ENCODE data around the gene C3orf70. TPM values are rescaled to one million over a fixed set of nuclear protein-coding genes. Genes with fewer than 3 reads are reported as not detected.
A peak's percentile ranks its signal among the peaks of the same experiment; 100 is the strongest.

Gene C3orf70, protein sequence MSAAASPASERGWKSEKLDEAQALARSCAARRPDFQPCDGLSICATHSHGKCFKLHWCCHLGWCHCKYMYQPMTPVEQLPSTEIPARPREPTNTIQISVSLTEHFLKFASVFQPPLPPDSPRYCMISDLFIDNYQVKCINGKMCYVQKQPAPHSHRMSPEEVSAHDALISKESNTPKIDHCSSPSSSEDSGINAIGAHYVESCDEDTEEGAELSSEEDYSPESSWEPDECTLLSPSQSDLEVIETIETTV
- 1 to 10 TPM in 3 of 4 donors, under 1 TPM in 1; 0.67 to 5.1 (median 2.9) TPM for polyA plus RNA-seq
- long read RNA-seq, donor 1, result 0 reads
- long read RNA-seq, donor 2, full-length matches to known transcripts, result 1 of 1 reads
- long read RNA-seq, donor 2, partial matches to known transcripts, result 0 of 1 reads
- long read RNA-seq, donor 2, other reads (novel, unspliced or antisense), result 0 of 1 reads
- long read RNA-seq, donor 3, full-length matches to known transcripts, result 5 of 5 reads
- long read RNA-seq, donor 3, partial matches to known transcripts, result 0 of 5 reads
- long read RNA-seq, donor 3, other reads (novel, unspliced or antisense), result 0 of 5 reads
- long read RNA-seq, donor 4, result 0 reads
- long read RNA-seq, donor 5, result 0 reads
- long read RNA-seq, donor 6, full-length matches to known transcripts, result 2 of 2 reads
- long read RNA-seq, donor 6, partial matches to known transcripts, result 0 of 2 reads
- long read RNA-seq, donor 6, other reads (novel, unspliced or antisense), result 0 of 2 reads
- long read RNA-seq, donor 7, result 0 reads
- long read RNA-seq, donor 8, result 0 reads
- long read RNA-seq, donor 9, full-length matches to known transcripts, result 2 of 2 reads
- long read RNA-seq, donor 9, partial matches to known transcripts, result 0 of 2 reads
- long read RNA-seq, donor 9, other reads (novel, unspliced or antisense), result 0 of 2 reads
- long read RNA-seq, donor 10, full-length matches to known transcripts, result 7 of 7 reads
- long read RNA-seq, donor 10, partial matches to known transcripts, result 0 of 7 reads
- long read RNA-seq, donor 10, other reads (novel, unspliced or antisense), result 0 of 7 reads

DNA sequence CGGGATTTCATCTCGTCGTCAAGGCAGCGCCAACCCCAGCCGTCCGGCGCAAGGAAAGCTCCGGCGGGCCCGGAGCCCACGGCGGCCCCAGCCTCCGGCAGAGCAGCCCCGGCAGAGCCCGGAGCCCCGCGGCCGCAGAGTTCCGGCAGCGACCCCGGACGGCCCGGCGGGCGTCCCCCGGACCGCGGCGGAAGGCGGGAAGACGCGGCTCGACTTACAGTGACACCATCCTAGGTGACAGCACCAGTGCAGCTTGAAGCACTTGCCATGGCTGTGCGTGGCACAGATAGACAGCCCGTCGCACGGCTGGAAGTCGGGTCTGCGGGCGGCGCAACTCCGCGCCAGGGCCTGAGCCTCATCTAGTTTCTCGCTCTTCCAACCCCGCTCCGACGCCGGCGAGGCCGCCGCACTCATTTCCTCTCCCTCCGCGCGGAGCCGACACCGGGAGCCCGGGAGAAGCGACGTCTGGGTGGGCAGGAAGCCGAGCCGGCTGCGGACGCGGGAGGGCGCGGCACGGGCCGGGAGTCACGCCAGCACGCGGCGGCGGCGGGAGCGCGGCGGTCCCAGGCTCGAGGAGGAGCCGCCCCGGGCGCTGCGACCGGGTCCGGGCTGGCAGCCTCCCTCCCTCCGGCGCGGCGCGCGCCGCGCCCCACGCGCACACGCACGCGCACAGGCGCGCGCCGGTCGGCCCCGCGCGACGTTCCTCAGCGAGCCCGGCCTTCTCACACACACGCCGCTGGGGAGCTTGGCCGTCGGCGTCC is at the start of gene C3orf70:
TSS of gene C3orf70 (minus strand) at position 651 of the 761 bp plus-strand sequence. CDS start at position 414, 237 bp downstream.
- FAIRE-seq, result no peak
- no peaks in the 10 kb centered on the region for H3K36me3 ChIP-seq (ENCODE audit: control insufficient read depth in 3 of 3, insufficient read depth in 2 of 3, low read depth in 1 of 3, low read length in 3 of 3)

DNA sequence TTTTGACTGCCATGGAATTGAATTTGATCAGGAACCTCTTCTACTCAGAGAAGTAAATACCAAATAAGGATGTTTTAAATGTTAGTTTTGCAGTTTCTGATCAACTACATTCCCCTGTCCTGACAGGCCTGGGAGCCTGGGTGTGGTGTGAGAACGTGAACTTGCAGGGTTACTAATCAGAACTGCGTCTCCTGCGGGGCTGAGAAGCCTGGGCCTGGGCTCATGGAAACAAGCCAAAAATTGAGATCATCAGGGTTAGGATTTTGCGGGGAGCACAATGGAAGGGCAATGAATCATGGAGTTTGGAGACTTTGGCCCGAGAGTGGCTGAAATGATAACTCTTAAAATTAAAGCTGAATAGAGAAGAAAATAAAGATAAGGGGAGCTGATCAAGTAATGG is 47.8 kb upstream of the C3orf70 start:
- Histone ChIP-seq H3K9me3 (ENCODE audit: control insufficient read depth in 2 of 2, insufficient read depth in 1 of 2, low read depth in 1 of 2, low read length in 1 of 2) (no peaks in the 10 kb centered on the region), H3K4me3 (ENCODE audit: low read depth in 1 of 3, low read length in 3 of 3) (no peak overlapping the region), H3K4me1 (ENCODE audit: control insufficient read depth in 3 of 3, insufficient read depth in 2 of 3, low read depth in 1 of 3, low read length in 2 of 3) (no peaks in the 10 kb centered on the region), H3K36me3 (ENCODE audit: control insufficient read depth in 3 of 3, insufficient read depth in 2 of 3, low read depth in 1 of 3, low read length in 3 of 3) (peaks cover 3 to 26% (median 11%) of the 10 kb centered on the region in 3 donors), H3K27ac (ENCODE audit: low read depth in 1 of 3, low read length in 2 of 3) (no peak overlapping the region), H3K27me3 (ENCODE audit: control insufficient read depth in 3 of 3, insufficient read depth in 3 of 3, low read length in 3 of 3) (no peaks in the 10 kb centered on the region)
- WGBS, 3 donors, result 18 to 52% (median 47%) methylated on average over 5 of the region's 5 CpGs
- DNase-seq (no peak), FAIRE-seq (no peak)

More for the DNA sequence above, at the start of gene C3orf70:
- peak within 1 kb of the TSS; percentile 73 to 92 (median 82) for H3K27ac ChIP-seq (ENCODE audit: low read depth in 1 of 3, low read length in 2 of 3)
- peaks cover 0 to 3% (median 0%) of the 10 kb centered on the region in 3 donors for H3K4me1 ChIP-seq (ENCODE audit: control insufficient read depth in 3 of 3, insufficient read depth in 2 of 3, low read depth in 1 of 3, low read length in 2 of 3)
- no peaks in the 10 kb centered on the region for H3K9me3 ChIP-seq (ENCODE audit: control insufficient read depth in 2 of 2, insufficient read depth in 1 of 2, low read depth in 1 of 2, low read length in 1 of 2)
- peak within 1 kb of the TSS; percentile 53 to 83 (median 64) for H3K4me3 ChIP-seq (ENCODE audit: low read depth in 1 of 3, low read length in 3 of 3)
- peaks cover 0 to 6% (median 0%) of the 10 kb centered on the region in 3 donors for H3K27me3 ChIP-seq (ENCODE audit: control insufficient read depth in 3 of 3, insufficient read depth in 3 of 3, low read length in 3 of 3)
- 0 to 1% (median 1%) methylated on average over 65 to 113 of the region's 113 CpGs for WGBS, 3 donors
- peak; percentile 67 to 88 for DNase-seq

DNA sequence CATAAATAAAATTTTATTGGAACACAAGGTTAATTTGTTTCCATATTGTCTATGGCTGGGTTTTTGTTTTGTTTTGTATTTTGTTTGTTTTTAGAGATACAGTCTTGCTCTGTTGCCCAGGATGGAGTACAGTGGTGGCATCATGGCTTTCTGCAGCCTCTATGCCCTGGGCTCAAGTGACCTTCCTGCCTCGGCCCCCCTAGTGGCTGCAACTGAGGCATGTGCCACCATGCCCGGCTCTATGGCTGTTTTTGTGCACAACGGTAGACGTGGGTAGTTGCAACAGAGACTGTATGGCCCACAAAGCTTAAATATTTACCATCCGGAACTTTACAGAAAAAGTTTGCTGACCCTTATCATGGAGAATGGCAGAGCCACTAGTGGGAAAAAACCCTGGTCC is 46.8 kb upstream of the C3orf70 start:
- no peaks in the 10 kb centered on the region for H3K9me3 ChIP-seq (ENCODE audit: control insufficient read depth in 2 of 2, insufficient read depth in 1 of 2, low read depth in 1 of 2, low read length in 1 of 2)
- 91 to 96% (median 92%) methylated on average over 5 of the region's 5 CpGs for WGBS, 3 donors
- H3K4me1 ChIP-seq (ENCODE audit: control insufficient read depth in 3 of 3, insufficient read depth in 2 of 3, low read depth in 1 of 3, low read length in 2 of 3), result no peaks in the 10 kb centered on the region
- no peaks in the 10 kb centered on the region for H3K27me3 ChIP-seq (ENCODE audit: control insufficient read depth in 3 of 3, insufficient read depth in 3 of 3, low read length in 3 of 3)
- H3K36me3 ChIP-seq (ENCODE audit: control insufficient read depth in 3 of 3, insufficient read depth in 2 of 3, low read depth in 1 of 3, low read length in 3 of 3), result peaks cover 3 to 26% (median 11%) of the 10 kb centered on the region in 3 donors
- no peak overlapping the region for H3K27ac ChIP-seq (ENCODE audit: low read depth in 1 of 3, low read length in 2 of 3)
- DNase-seq (no peak), FAIRE-seq (no peak)
- no peak overlapping the region for H3K4me3 ChIP-seq (ENCODE audit: low read depth in 1 of 3, low read length in 3 of 3)

DNA sequence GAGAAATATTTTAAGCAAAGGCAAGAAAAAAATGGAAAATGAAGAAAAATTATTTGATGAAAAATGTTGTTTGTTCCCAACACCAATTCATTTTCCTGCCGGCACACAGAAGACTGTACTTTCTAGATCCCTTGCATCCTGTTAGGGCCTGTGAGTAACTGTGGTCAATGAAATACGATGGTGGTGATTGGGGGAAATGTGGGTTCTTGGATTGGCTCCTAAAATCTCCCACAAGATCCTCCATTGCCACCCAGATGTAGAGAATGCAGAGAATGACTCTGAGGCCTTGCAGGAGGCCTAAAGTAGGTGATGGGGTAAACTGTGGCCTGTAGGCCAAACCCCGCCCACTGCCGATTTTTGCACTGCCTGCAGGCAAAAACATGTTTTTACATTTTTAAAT is 46.3 kb upstream of the C3orf70 start:
- no peak overlapping the region for H3K27ac ChIP-seq (ENCODE audit: low read depth in 1 of 3, low read length in 2 of 3)
- 96 to 98% (median 97%) methylated on average over 4 of the region's 4 CpGs for WGBS, 3 donors
- H3K9me3 ChIP-seq (ENCODE audit: control insufficient read depth in 2 of 2, insufficient read depth in 1 of 2, low read depth in 1 of 2, low read length in 1 of 2), result no peaks in the 10 kb centered on the region
- H3K4me3 ChIP-seq (ENCODE audit: low read depth in 1 of 3, low read length in 3 of 3), result no peak overlapping the region
- H3K27me3 ChIP-seq (ENCODE audit: control insufficient read depth in 3 of 3, insufficient read depth in 3 of 3, low read length in 3 of 3), result no peaks in the 10 kb centered on the region
- no peak for DNase-seq
- no peaks in the 10 kb centered on the region for H3K4me1 ChIP-seq (ENCODE audit: control insufficient read depth in 3 of 3, insufficient read depth in 2 of 3, low read depth in 1 of 3, low read length in 2 of 3)
- no peak for FAIRE-seq
- peaks cover 3 to 22% (median 8%) of the 10 kb centered on the region in 3 donors for H3K36me3 ChIP-seq (ENCODE audit: control insufficient read depth in 3 of 3, insufficient read depth in 2 of 3, low read depth in 1 of 3, low read length in 3 of 3)

DNA sequence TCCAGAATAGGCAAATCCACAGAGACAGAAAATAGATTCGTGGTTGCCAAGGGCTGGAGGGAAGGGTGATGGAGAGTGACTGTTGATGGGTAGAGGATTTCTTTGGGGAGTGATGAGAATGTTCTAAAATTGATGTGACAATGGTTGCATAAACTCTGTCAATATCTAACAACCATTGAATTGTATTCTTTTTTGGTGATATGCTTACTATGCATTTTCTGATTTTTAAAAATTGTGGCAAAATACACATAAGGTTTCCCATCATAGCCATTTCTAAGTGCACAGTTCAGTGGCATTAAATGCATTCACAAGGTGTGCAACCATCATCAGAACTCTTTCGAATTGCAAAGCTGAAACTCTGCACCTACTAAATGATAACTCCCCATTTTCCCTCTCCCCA is 44.2 kb upstream of the C3orf70 start:
- Histone ChIP-seq H3K9me3 (ENCODE audit: control insufficient read depth in 2 of 2, insufficient read depth in 1 of 2, low read depth in 1 of 2, low read length in 1 of 2) (no peaks in the 10 kb centered on the region), H3K36me3 (ENCODE audit: control insufficient read depth in 3 of 3, insufficient read depth in 2 of 3, low read depth in 1 of 3, low read length in 3 of 3) (peaks cover 3 to 16% (median 10%) of the 10 kb centered on the region in 3 donors), H3K27ac (ENCODE audit: low read depth in 1 of 3, low read length in 2 of 3) (no peak overlapping the region), H3K4me1 (ENCODE audit: control insufficient read depth in 3 of 3, insufficient read depth in 2 of 3, low read depth in 1 of 3, low read length in 2 of 3) (no peaks in the 10 kb centered on the region), H3K27me3 (ENCODE audit: control insufficient read depth in 3 of 3, insufficient read depth in 3 of 3, low read length in 3 of 3) (no peaks in the 10 kb centered on the region), H3K4me3 (ENCODE audit: low read depth in 1 of 3, low read length in 3 of 3) (no peak overlapping the region)
- FAIRE-seq (no peak), DNase-seq (no peak)
- 85 to 95% (median 93%) methylated on average over 2 of the region's 2 CpGs for WGBS, 3 donors

DNA sequence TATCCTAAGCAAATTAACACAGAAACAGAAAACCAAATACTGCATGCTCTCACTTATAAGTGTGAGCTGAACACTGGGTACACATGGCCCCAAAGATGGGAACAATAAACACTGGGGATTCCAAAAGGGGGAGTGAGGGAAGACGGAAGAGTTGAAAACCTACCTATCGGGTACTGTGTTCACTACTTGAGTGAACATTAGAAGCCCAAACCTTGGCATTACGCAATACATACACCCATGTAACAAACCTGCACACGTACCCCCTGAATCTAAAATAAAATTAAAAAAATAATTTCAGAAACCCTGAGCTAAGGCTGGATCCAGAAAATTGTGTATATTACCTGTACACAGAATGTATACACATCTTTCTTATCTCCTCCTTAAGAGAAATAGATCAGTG is 42.8 kb upstream of the C3orf70 start:
- FAIRE-seq (no peak), DNase-seq (no peak)
- Histone ChIP-seq H3K27me3 (ENCODE audit: control insufficient read depth in 3 of 3, insufficient read depth in 3 of 3, low read length in 3 of 3) (no peaks in the 10 kb centered on the region), H3K4me3 (ENCODE audit: low read depth in 1 of 3, low read length in 3 of 3) (no peak overlapping the region), H3K4me1 (ENCODE audit: control insufficient read depth in 3 of 3, insufficient read depth in 2 of 3, low read depth in 1 of 3, low read length in 2 of 3) (no peaks in the 10 kb centered on the region), H3K9me3 (ENCODE audit: control insufficient read depth in 2 of 2, insufficient read depth in 1 of 2, low read depth in 1 of 2, low read length in 1 of 2) (no peaks in the 10 kb centered on the region), H3K36me3 (ENCODE audit: control insufficient read depth in 3 of 3, insufficient read depth in 2 of 3, low read depth in 1 of 3, low read length in 3 of 3) (peaks cover 0 to 10% (median 9%) of the 10 kb centered on the region in 3 donors), H3K27ac (ENCODE audit: low read depth in 1 of 3, low read length in 2 of 3) (no peak overlapping the region)
- WGBS, 3 donors, result 94 to 96% (median 96%) methylated on average over 4 of the region's 4 CpGs

DNA sequence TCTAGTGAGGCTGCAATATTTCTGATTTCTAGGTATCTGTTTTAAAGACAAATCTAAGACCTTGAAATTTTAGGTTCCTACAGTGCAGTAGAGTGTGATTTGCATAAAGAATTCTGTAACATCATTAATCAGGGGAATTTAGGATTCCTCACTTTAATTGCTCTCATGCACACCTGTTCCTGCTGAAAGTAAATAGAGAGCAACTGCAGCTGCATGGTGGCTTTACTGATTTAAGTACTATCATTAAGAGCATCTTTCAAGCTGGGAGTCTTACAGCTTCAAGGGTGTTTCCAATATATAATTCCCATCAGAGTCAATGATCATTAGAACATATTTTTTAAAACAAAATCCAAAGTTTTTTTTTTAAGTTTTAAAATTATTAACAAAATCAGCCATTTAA is 36.0 kb upstream of the C3orf70 start:
- Histone ChIP-seq H3K4me1 (ENCODE audit: control insufficient read depth in 3 of 3, insufficient read depth in 2 of 3, low read depth in 1 of 3, low read length in 2 of 3) (no peaks in the 10 kb centered on the region), H3K9me3 (ENCODE audit: control insufficient read depth in 2 of 2, insufficient read depth in 1 of 2, low read depth in 1 of 2, low read length in 1 of 2) (no peaks in the 10 kb centered on the region), H3K27me3 (ENCODE audit: control insufficient read depth in 3 of 3, insufficient read depth in 3 of 3, low read length in 3 of 3) (no peaks in the 10 kb centered on the region), H3K27ac (ENCODE audit: low read depth in 1 of 3, low read length in 2 of 3) (no peak overlapping the region), H3K4me3 (ENCODE audit: low read depth in 1 of 3, low read length in 3 of 3) (no peak overlapping the region), H3K36me3 (ENCODE audit: control insufficient read depth in 3 of 3, insufficient read depth in 2 of 3, low read depth in 1 of 3, low read length in 3 of 3) (peaks cover 0 to 6% (median 4%) of the 10 kb centered on the region in 3 donors)
- FAIRE-seq (no peak), DNase-seq (no peak)

DNA sequence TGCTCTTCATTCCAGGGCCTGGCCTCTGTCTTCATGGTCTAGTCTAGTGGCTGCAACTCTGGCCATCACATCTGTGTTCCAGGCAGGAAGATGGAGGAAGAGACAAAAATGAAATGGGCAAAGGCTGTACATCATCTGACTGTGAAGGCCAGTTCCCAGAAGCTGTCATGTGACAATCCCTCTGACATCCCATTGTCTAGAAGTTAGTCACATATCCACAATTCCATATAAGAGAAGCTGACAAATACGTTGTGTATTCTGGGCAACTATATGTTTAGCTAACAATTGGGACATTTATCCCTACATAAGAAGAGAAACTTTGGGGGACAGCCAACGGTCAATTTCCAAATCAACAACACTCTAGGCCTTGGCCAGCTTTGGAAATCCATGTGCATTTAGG is 34.5 kb upstream of the C3orf70 start:
- DNase-seq (no peak), FAIRE-seq (no peak)
- H3K27ac ChIP-seq (ENCODE audit: low read depth in 1 of 3, low read length in 2 of 3), result no peak overlapping the region
- peaks cover 0 to 1% (median 0%) of the 10 kb centered on the region in 3 donors for H3K36me3 ChIP-seq (ENCODE audit: control insufficient read depth in 3 of 3, insufficient read depth in 2 of 3, low read depth in 1 of 3, low read length in 3 of 3)
- H3K4me3 ChIP-seq (ENCODE audit: low read depth in 1 of 3, low read length in 3 of 3), result no peak overlapping the region
- no peaks in the 10 kb centered on the region for H3K4me1 ChIP-seq (ENCODE audit: control insufficient read depth in 3 of 3, insufficient read depth in 2 of 3, low read depth in 1 of 3, low read length in 2 of 3)
- no peaks in the 10 kb centered on the region for H3K9me3 ChIP-seq (ENCODE audit: control insufficient read depth in 2 of 2, insufficient read depth in 1 of 2, low read depth in 1 of 2, low read length in 1 of 2)
- WGBS, 3 donors, result 75 to 79% (median 78%) methylated on average over 2 of the region's 2 CpGs
- no peaks in the 10 kb centered on the region for H3K27me3 ChIP-seq (ENCODE audit: control insufficient read depth in 3 of 3, insufficient read depth in 3 of 3, low read length in 3 of 3)

Data from small intestine (tissue), 16 donors.